ENCODE data around the gene ZNF581. TPM values are rescaled to one million over a fixed set of nuclear protein-coding genes. Genes with fewer than 3 reads are reported as not detected.

Gene ZNF581
- total RNA-seq, 1 donor from 2014 or later, result 24.7 TPM

GRCh38 chr19:55685776-55686175 lies 42.3 kb downstream of the ZNF581 start:
- Mint-ChIP-seq H3K27ac (ENCODE audit: unreplicated experiment) (no peak overlapping the region), H3K36me3 (ENCODE audit: low read depth) (peaks cover 7% of the 10 kb centered on the region), H3K9me3 (ENCODE audit: low read depth) (no peaks in the 10 kb centered on the region), H3K27me3 (ENCODE audit: low read depth) (no peaks in the 10 kb centered on the region), H3K4me1 (ENCODE audit: low read depth) (peaks cover 6% of the 10 kb centered on the region), H3K4me3 (ENCODE audit: unreplicated experiment) (no peak overlapping the region)
- TF ChIP-seq, protein P1, sequence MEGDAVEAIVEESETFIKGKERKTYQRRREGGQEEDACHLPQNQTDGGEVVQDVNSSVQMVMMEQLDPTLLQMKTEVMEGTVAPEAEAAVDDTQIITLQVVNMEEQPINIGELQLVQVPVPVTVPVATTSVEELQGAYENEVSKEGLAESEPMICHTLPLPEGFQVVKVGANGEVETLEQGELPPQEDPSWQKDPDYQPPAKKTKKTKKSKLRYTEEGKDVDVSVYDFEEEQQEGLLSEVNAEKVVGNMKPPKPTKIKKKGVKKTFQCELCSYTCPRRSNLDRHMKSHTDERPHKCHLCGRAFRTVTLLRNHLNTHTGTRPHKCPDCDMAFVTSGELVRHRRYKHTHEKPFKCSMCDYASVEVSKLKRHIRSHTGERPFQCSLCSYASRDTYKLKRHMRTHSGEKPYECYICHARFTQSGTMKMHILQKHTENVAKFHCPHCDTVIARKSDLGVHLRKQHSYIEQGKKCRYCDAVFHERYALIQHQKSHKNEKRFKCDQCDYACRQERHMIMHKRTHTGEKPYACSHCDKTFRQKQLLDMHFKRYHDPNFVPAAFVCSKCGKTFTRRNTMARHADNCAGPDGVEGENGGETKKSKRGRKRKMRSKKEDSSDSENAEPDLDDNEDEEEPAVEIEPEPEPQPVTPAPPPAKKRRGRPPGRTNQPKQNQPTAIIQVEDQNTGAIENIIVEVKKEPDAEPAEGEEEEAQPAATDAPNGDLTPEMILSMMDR (IDR thresholded peaks at IDR 0.05), result no peak
- peak; percentile 59 for DNase-seq (ENCODE audit: low spot score)

DNA sequence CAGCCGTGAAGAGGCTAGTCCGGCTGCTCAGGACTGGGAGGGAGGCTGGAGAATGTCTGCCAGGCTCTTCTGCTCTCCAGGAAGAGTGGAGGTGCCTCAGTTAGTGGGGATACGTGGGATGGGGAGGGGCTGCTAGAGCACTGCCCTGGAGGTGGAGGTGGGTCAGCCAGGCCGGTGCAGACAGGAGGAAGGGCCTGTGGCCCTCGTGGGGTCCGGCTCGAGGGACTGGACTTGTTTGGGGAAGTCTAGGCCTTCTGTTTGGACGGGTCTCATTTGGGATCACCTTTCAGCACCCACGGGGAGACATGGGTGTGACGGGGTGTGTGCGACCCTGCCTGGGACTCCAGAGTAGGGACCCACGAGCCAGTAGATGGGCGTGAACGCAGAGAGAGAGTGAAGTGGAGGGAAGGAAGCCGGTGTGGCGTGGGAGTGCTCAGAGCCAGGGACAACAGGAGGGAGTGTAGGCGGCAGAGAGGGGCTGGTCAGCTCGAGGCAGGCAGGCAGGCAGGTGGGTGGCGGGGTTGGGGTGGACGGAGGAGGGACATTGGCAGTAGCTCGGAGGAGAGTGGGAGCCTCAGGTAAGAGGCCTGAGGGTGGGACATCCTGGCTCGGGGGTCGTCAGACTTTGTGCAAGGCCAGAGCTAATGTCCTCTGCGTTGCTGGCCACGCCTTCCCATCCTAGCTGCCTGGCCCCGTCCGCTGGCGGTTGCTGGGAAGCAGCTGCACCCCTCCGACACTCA lies 43.0 kb downstream of the ZNF581 start:
- no peaks in the 10 kb centered on the region for H3K9me3 Mint-ChIP-seq (ENCODE audit: low read depth)
- H3K4me3 Mint-ChIP-seq (ENCODE audit: unreplicated experiment), result no peak overlapping the region
- peaks cover 6% of the 10 kb centered on the region for H3K4me1 Mint-ChIP-seq (ENCODE audit: low read depth)
- peaks cover 7% of the 10 kb centered on the region for H3K36me3 Mint-ChIP-seq (ENCODE audit: low read depth)
- DNase-seq (ENCODE audit: low spot score), result peak; percentile 59
- TF ChIP-seq, protein P1 (IDR thresholded peaks at IDR 0.05), result no peak
- H3K27me3 Mint-ChIP-seq (ENCODE audit: low read depth), result no peaks in the 10 kb centered on the region
- H3K27ac Mint-ChIP-seq (ENCODE audit: unreplicated experiment), result peak overlapping the region; percentile 32

GRCh38 chr19:55687281-55688201 lies 44.1 kb downstream of the ZNF581 start:
- Mint-ChIP-seq H3K27me3 (ENCODE audit: low read depth) (no peaks in the 10 kb centered on the region), H3K9me3 (ENCODE audit: low read depth) (no peaks in the 10 kb centered on the region), H3K27ac (ENCODE audit: unreplicated experiment) (no peak overlapping the region), H3K4me3 (ENCODE audit: unreplicated experiment) (no peak overlapping the region), H3K4me1 (ENCODE audit: low read depth) (peaks cover 6% of the 10 kb centered on the region), H3K36me3 (ENCODE audit: low read depth) (peaks cover 7% of the 10 kb centered on the region)
- TF ChIP-seq, protein P1 (IDR thresholded peaks at IDR 0.05), result no peak
- DNase-seq (ENCODE audit: low spot score), result peak; percentile 88

- Mint-ChIP-seq H3K4me3 (ENCODE audit: unreplicated experiment) (no peak overlapping the region), H3K36me3 (ENCODE audit: low read depth) (peaks cover 12% of the 10 kb centered on the region), H3K9me3 (ENCODE audit: low read depth) (no peaks in the 10 kb centered on the region), H3K27ac (ENCODE audit: unreplicated experiment) (no peak overlapping the region), H3K27me3 (ENCODE audit: low read depth) (no peaks in the 10 kb centered on the region), H3K4me1 (ENCODE audit: low read depth) (peaks cover 6% of the 10 kb centered on the region)
- TF ChIP-seq, protein P1 (IDR thresholded peaks at IDR 0.05), result no peak
- DNase-seq (ENCODE audit: low spot score), result peak; percentile 88
Measured at GRCh38 chr19:55688422-55689218, 45.2 kb downstream of the ZNF581 start.
